ENCODE measurements around the gene ZNF503.

- TF ChIP-seq GATA2 (IDR thresholded peaks at IDR 0.05; ENCODE audit: low read depth, low read length) (no peak), GATA3 (IDR thresholded peaks at IDR 0.05; ENCODE audit: low read depth, low read length) (no peak)
These were observed 26.4 kb upstream of the ZNF503 start for GRCh38 chr10:75427951-75428350.
